A673 (cell line): ENCODE results near the gene SPON1.

Experiments
- CTCF ChIP-seq: fragments of 300-800, 200-600 bp; sonication (generic); conservative IDR thresholded peaks from 2 replicates; pipeline ENCODE4 v1.5.1; 2017; ENCODE audit warnings: low read depth, mild to moderate bottlenecking, antibody characterized with exemption, low read length, moderate library complexity, mixed read lengths
- EZH2 ChIP-seq: fragments of 200-600 bp; sonication (generic); IDR thresholded peaks from 2 replicates; pipeline ENCODE4 v1.6.1; 2017; ENCODE audit warnings: borderline replicate concordance, low read depth, mild to moderate bottlenecking, mixed read lengths, antibody characterized with exemption, low read length; ENCODE audit not compliant: poor library complexity, severe bottlenecking

DNA sequence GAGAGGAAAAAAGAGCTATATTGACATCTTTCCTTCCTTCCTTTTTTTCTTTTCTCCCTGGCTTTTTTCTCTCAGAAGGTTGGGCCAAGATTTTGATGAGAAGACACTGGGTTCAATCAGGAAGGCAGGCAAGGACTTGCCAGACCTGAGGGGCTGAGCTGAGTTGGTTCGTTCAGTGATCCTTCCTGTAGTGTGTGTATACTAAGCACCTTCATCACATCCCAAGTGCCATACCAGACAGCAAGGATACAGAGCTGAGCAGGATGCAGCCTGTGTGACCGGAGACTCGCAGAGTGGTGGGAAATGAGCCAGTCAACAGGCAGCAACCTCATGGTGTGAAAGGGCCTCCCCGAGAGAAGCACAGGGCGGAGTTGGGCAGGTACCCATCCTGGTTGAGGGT is 95.5 kb downstream of the SPON1 start:
- no peak for TF ChIP-seq CTCF
- no peak for TF ChIP-seq EZH2
